Measurements from ENCODE around the gene SCN7A.

Gene SCN7A

DNA sequence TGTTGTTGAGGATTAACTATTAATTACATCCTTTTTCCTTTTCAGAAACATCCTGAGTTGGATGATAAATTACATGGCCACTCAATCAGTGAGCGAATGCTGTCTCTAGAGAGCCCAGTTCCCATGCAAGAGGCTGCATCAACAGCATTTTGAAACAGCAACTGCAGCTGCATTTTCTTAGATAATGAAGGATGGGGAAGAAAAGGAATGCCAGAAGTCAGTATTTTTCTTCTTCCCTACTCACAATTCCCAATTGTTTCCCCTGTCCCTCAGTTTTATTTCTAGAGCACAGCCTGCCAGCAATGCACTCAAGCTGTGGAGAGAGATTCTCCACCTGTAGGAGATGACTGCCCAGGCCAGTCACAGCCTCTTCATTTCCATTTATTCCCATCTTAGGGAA is 6.9 kb downstream of the SCN7A start:
- H3K27me3 ChIP-seq (ENCODE audit: low read depth, low read length), result no peaks in the 10 kb centered on the region
- no peaks in the 10 kb centered on the region for H3K79me2 ChIP-seq (ENCODE audit: low read length)
- H3K9ac ChIP-seq (ENCODE audit: low read length), result no peak overlapping the region
- no peak overlapping the region for H2AFZ ChIP-seq (ENCODE audit: low read depth, low read length)
- peaks cover under 1% of the 10 kb centered on the region for H3K4me1 ChIP-seq (ENCODE audit: low read length)
- no peak overlapping the region for H3K27ac ChIP-seq (ENCODE audit: low read length)
- TF ChIP-seq EZH2phosphoT487 (IDR thresholded peaks at IDR 0.05; ENCODE audit: low read depth), result no peak
- TF ChIP-seq, protein P1, sequence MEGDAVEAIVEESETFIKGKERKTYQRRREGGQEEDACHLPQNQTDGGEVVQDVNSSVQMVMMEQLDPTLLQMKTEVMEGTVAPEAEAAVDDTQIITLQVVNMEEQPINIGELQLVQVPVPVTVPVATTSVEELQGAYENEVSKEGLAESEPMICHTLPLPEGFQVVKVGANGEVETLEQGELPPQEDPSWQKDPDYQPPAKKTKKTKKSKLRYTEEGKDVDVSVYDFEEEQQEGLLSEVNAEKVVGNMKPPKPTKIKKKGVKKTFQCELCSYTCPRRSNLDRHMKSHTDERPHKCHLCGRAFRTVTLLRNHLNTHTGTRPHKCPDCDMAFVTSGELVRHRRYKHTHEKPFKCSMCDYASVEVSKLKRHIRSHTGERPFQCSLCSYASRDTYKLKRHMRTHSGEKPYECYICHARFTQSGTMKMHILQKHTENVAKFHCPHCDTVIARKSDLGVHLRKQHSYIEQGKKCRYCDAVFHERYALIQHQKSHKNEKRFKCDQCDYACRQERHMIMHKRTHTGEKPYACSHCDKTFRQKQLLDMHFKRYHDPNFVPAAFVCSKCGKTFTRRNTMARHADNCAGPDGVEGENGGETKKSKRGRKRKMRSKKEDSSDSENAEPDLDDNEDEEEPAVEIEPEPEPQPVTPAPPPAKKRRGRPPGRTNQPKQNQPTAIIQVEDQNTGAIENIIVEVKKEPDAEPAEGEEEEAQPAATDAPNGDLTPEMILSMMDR (IDR thresholded peaks at IDR 0.05; ENCODE audit: low read depth, low read length), result no peak
- H3K4me2 ChIP-seq (ENCODE audit: low read length), result no peak overlapping the region
- no peak overlapping the region for H3K4me3 ChIP-seq (ENCODE audit: low read length)
- H3K9me3 ChIP-seq (ENCODE audit: insufficient read depth, low read length), result no peaks in the 10 kb centered on the region
- H4K20me1 ChIP-seq (ENCODE audit: insufficient read depth, low read length), result no peaks in the 10 kb centered on the region
- H3K36me3 ChIP-seq (replicated peaks; ENCODE audit: low read depth, low read length), result no peaks in the 10 kb centered on the region

DNA sequence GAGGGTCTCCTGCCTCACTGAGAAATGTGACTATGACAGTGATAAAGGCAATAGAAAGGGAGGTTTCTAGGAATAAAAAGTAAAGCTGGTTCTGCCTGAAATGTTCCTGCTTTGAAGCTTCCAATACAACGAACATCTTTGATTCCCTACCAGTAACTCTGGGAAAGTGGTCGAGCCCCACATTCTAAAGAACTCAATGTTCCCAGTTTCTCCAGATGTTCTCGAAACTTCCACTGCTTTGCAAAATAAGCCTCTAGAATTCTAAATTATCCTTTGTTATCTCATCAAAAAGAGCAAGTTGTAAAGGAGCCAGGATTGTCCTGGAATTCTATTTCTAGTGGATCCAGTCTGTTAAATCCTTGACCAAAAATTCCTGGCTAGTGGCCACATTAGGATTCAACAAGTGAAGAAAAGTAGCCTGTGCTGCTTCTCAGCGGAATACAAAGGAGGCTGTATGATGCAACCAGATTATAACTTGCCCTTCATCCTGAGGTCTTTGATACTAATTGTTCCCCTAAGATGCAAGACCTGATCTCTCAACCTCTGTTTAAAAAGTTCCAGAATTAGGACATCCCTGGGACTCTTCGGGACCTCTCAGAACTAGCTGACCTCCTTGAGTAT is 8.4 kb downstream of the SCN7A start:
- no peaks in the 10 kb centered on the region for H3K4me1 ChIP-seq (ENCODE audit: low read length)

DNA sequence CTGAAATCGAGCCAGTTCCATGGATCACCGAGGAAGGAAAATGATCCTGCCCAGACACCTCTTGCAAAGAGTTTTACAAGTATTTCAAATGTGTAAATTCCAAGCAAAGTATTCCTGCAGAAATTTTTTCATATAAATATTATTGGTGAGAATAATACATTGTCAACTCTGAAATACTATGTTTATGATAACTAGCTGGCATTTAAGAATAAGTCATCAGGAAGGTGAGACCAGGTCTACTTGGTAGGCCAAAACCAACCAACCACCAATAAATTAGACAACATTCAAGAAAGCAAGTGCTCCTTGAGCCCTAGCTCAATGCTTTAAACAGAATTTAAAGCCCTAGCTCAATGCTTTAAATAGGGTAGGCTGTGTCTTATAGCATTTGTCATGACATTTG is 21.7 kb downstream of the SCN7A start:
- Histone ChIP-seq H3K27me3 (ENCODE audit: low read depth, low read length) (no peaks in the 10 kb centered on the region), H3K36me3 (replicated peaks; ENCODE audit: low read depth, low read length) (no peaks in the 10 kb centered on the region), H3K79me2 (ENCODE audit: low read length) (no peaks in the 10 kb centered on the region), H3K27ac (ENCODE audit: low read length) (no peak overlapping the region), H3K4me1 (ENCODE audit: low read length) (no peaks in the 10 kb centered on the region), H3K9ac (ENCODE audit: low read length) (no peak overlapping the region), H3K4me3 (ENCODE audit: low read length) (no peak overlapping the region), H3K4me2 (ENCODE audit: low read length) (no peak overlapping the region), H3K9me3 (ENCODE audit: insufficient read depth, low read length) (no peaks in the 10 kb centered on the region), H2AFZ (ENCODE audit: low read depth, low read length) (no peak overlapping the region), H4K20me1 (ENCODE audit: insufficient read depth, low read length) (no peaks in the 10 kb centered on the region)
- no peak for TF ChIP-seq EZH2phosphoT487 (IDR thresholded peaks at IDR 0.05; ENCODE audit: low read depth)
- TF ChIP-seq, protein P1 (IDR thresholded peaks at IDR 0.05; ENCODE audit: low read depth, low read length), result no peak

More for the DNA sequence above, 8.4 kb downstream of the SCN7A start:
- Histone ChIP-seq H3K27ac (ENCODE audit: low read length) (no peak overlapping the region), H3K79me2 (ENCODE audit: low read length) (no peaks in the 10 kb centered on the region), H3K9ac (ENCODE audit: low read length) (no peak overlapping the region), H3K9me3 (ENCODE audit: insufficient read depth, low read length) (no peaks in the 10 kb centered on the region), H2AFZ (ENCODE audit: low read depth, low read length) (no peak overlapping the region), H3K36me3 (replicated peaks; ENCODE audit: low read depth, low read length) (no peaks in the 10 kb centered on the region), H3K4me3 (ENCODE audit: low read length) (no peak overlapping the region), H3K4me2 (ENCODE audit: low read length) (no peak overlapping the region), H3K27me3 (ENCODE audit: low read depth, low read length) (no peaks in the 10 kb centered on the region), H4K20me1 (ENCODE audit: insufficient read depth, low read length) (no peaks in the 10 kb centered on the region)
- TF ChIP-seq EZH2phosphoT487 (IDR thresholded peaks at IDR 0.05; ENCODE audit: low read depth), result no peak
- TF ChIP-seq, protein P1 (IDR thresholded peaks at IDR 0.05; ENCODE audit: low read depth, low read length), result no peak

DNA sequence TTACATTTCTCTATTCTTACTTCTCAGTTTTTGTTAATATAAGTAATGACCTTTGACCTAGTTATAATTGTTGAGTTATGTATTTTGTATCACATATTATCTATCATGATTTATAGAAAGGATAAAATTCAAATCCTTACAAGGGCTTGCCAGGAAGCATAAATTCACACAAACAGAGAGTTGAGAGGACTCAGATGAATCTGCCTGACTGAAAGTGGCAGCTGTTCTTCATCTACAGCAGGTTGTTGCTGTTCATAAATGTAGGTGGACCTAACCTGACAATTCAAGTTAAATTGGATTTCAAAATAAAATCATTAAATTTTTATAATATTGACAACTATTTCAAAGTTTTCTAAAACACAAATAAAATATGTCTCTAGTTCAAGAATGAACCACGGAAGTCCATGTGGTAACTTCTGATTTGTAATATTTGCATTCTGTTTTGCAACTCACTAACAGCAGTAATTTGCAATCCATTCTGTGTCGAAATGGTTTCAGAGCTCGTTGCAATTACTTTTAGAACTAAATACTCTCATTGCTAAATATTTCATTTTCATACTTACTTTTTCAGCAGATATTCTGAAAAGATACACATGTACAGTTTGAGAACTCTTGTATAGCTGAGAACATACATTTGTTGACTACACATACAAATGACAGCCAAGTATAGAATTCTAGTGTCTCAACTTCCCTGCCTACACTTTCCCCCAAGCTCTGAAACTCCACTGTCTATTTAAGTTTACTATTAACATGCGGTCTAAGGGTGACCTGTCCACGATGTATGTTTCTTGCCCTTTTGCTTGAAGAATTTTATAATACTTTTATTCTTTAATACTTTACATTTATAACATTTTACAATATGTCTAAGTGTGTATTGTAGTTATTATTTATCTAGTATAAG is 25.7 kb downstream of the SCN7A start:
- TF ChIP-seq, protein P1 (IDR thresholded peaks at IDR 0.05; ENCODE audit: low read depth, low read length), result no peak
- TF ChIP-seq EZH2phosphoT487 (IDR thresholded peaks at IDR 0.05; ENCODE audit: low read depth), result no peak
- no peak overlapping the region for H3K4me2 ChIP-seq (ENCODE audit: low read length)

More for the DNA sequence above, 25.7 kb downstream of the SCN7A start:
- Histone ChIP-seq H3K27ac (ENCODE audit: low read length) (no peak overlapping the region), H3K9ac (ENCODE audit: low read length) (no peak overlapping the region), H3K4me3 (ENCODE audit: low read length) (no peak overlapping the region), H3K79me2 (ENCODE audit: low read length) (no peaks in the 10 kb centered on the region), H3K36me3 (replicated peaks; ENCODE audit: low read depth, low read length) (no peaks in the 10 kb centered on the region), H2AFZ (ENCODE audit: low read depth, low read length) (no peak overlapping the region), H3K27me3 (ENCODE audit: low read depth, low read length) (no peaks in the 10 kb centered on the region), H4K20me1 (ENCODE audit: insufficient read depth, low read length) (no peaks in the 10 kb centered on the region), H3K4me1 (ENCODE audit: low read length) (no peaks in the 10 kb centered on the region), H3K9me3 (ENCODE audit: insufficient read depth, low read length) (no peaks in the 10 kb centered on the region)

Data from OCI-LY3 (cell line).